K562 (cell line): ENCODE data around the gene OR7A5. TPM values are rescaled to one million over a fixed set of nuclear protein-coding genes. Genes with fewer than 3 reads are reported as not detected.

Source experiments
- ATAC-seq: fragments of 200-7000 bp; cut with Tn5 transposase; 3 replicates; pipeline ENCODE4 v1.9.1; 2020; ENCODE audit warnings: moderate library complexity
- BruUV-seq: library from RNA; stranded (reverse); fragments of 400-500 nt; replicated peaks from 2 replicates; lab custom pipeline; 2021; lab: Mats Ljungman, UMichigan
- CTCF ChIA-PET: fragments of 300-600 bp; formaldehyde crosslinking; extraction: SDS; loops from one replicate; lab custom pipeline; 2021; ENCODE audit warnings: low intra/inter-chr PET ratio; lab: Yijun Ruan, JAX
- POLR2A ChIA-PET: fragments of 300-600, 350-650 bp; sonication (Branson Sonifier 250); formaldehyde crosslinking; extraction: SDS; loops from one replicate; lab custom pipeline; 2021; ENCODE audit warnings: antibody characterized with exemption, inconsistent platforms; lab: Yijun Ruan, JAX
- DNase-seq, 4 experiments: peaks; one replicate each; pipeline versions ENCODE4 v3.0.0 to v3.0.0-alpha.2; 2011 to 2018; ENCODE audit warnings: low spot score in 3 of 4, mixed read lengths in 3 of 4; ENCODE audit errors: extremely low read depth in 1 of 4
- FAIRE-seq: peaks from 2 replicates; lab custom pipeline; 2011; peaks lifted over from hg19 to GRCh38; lab: Jason Lieb, UNC
- H2AFZ ChIP-seq: 2 replicates; pipeline ENCODE4 v1.6.0; 2011; ENCODE audit warnings: low read depth, low read length, control low read depth, inconsistent platforms
- H3K27ac ChIP-seq: fragments of 200-600 bp; 3 replicates; pipeline ENCODE4 v1.8.0; 2011; ENCODE audit warnings: low read depth, mild to moderate bottlenecking, control low read depth, inconsistent platforms, low read length, moderate library complexity, mixed read lengths; ENCODE audit errors: extremely low read depth
- H3K27me3 ChIP-seq, 2 experiments: fragments of 300-600 bp in 1 of 2; 2 replicates in 1 of 2; 3 replicates in 1 of 2; pipeline versions ENCODE4 v1.6.0 to v1.8.0; 2011; ENCODE audit warnings: inconsistent platforms in 2 of 2, low read length in 2 of 2, mild to moderate bottlenecking in 1 of 2, mixed read lengths in 1 of 2, moderate library complexity in 1 of 2; ENCODE audit not compliant: control insufficient read depth in 2 of 2, insufficient read depth in 2 of 2
- H3K36me3 ChIP-seq: fragments of 300-600 bp; 3 replicates; pipeline ENCODE4 v1.8.0; 2011; ENCODE audit warnings: mild to moderate bottlenecking, low read length, inconsistent platforms; ENCODE audit not compliant: control insufficient read depth, insufficient read depth
- H3K4me1 ChIP-seq, 2 experiments: fragments of 200-600 bp in 1 of 2; replicated peaks in 1 of 2; 2 replicates in 1 of 2; 3 replicates in 1 of 2; pipeline versions ENCODE4 v1.5.1 to v1.8.0; 2011; ENCODE audit warnings: inconsistent platforms in 2 of 2, low read length in 2 of 2, mild to moderate bottlenecking in 1 of 2, mixed read lengths in 1 of 2, moderate library complexity in 1 of 2; ENCODE audit not compliant: control insufficient read depth in 2 of 2, insufficient read depth in 2 of 2
- H3K4me2 ChIP-seq: 2 replicates; pipeline ENCODE4 v1.6.1; 2011; ENCODE audit warnings: low read length, control low read depth, inconsistent platforms, mixed read lengths; ENCODE audit not compliant: insufficient read depth
- H3K4me3 ChIP-seq: fragments of 200-600 bp; sonication (generic), shearing (Covaris generic); 2 replicates; pipeline ENCODE4 v1.5.1; 2016; ENCODE audit warnings: control low read depth, inconsistent platforms
- H3K79me2 ChIP-seq: fragments of 200-600 bp; 3 replicates; pipeline ENCODE4 v1.8.0; 2011; ENCODE audit warnings: low read length, inconsistent platforms; ENCODE audit not compliant: control insufficient read depth, insufficient read depth
- H3K9ac ChIP-seq, 2 experiments: 2 replicates each; pipeline versions ENCODE4 v1.6.0 to v1.6.1; 2011; ENCODE audit warnings: low read depth in 2 of 2, low read length in 2 of 2, control low read depth in 1 of 2, inconsistent platforms in 1 of 2, mild to moderate bottlenecking in 1 of 2, mixed read lengths in 1 of 2; ENCODE audit not compliant: insufficient read depth in 1 of 2
- H3K9me1 ChIP-seq: one replicate; pipeline ENCODE4 v1.6.0; 2011; ENCODE audit warnings: inconsistent platforms, mild to moderate bottlenecking, low read length, moderate library complexity; ENCODE audit not compliant: control insufficient read depth, insufficient read depth
- H3K9me3 ChIP-seq: replicated peaks from 2 replicates; pipeline ENCODE4 v1.5.1; 2011; ENCODE audit warnings: low read depth, low read length, inconsistent platforms; ENCODE audit not compliant: control insufficient read depth, insufficient read depth
- H4K20me1 ChIP-seq: replicated peaks from 2 replicates; pipeline ENCODE4 v1.6.1; 2011; ENCODE audit warnings: low read length, inconsistent platforms, mixed read lengths; ENCODE audit not compliant: control insufficient read depth, insufficient read depth
- ARID1B ChIP-seq: fragments of 450-650 bp; IDR thresholded peaks from 2 replicates; pipeline ENCODE4 v1.6.1; 2016; ENCODE audit warnings: antibody characterized with exemption, mild to moderate bottlenecking, inconsistent platforms
- CBFA2T3 ChIP-seq: fragments of 450-650 bp; IDR thresholded peaks from 2 replicates; pipeline ENCODE4 v1.6.1; 2017
- DDX20 ChIP-seq: fragments of 450-650 bp; IDR thresholded peaks from 2 replicates; pipeline ENCODE4 v1.6.1; 2016; ENCODE audit warnings: missing genetic modification characterization, low read depth, mild to moderate bottlenecking, missing compliant biosample characterization, moderate library complexity
- E2F8 ChIP-seq: fragments of 450-650 bp; IDR thresholded peaks from 2 replicates; pipeline ENCODE4 v1.7.1; 2018; ENCODE audit warnings: mild to moderate bottlenecking, low read depth; ENCODE audit not compliant: partially characterized antibody
- EHMT2 ChIP-seq: fragments of 450-650 bp; IDR thresholded peaks from 2 replicates; pipeline ENCODE4 v1.6.1; 2018; ENCODE audit warnings: antibody characterized with exemption
- ESRRB ChIP-seq: fragments of 250-450 bp; sonication (Bioruptor Pico); IDR thresholded peaks from 2 replicates; pipeline ENCODE4 v1.5.0; 2020; ENCODE audit warnings: mild to moderate bottlenecking, moderate library complexity, borderline replicate concordance
- MEF2D ChIP-seq: conservative IDR thresholded peaks from 2 replicates; pipeline ENCODE4 v1.6.1; 2016; ENCODE audit warnings: low read depth, missing genetic modification characterization, missing compliant biosample characterization
- MEIS2 ChIP-seq: fragments of 450-650 bp; IDR thresholded peaks from 2 replicates; pipeline ENCODE4 v1.6.1; 2014; ENCODE audit warnings: mild to moderate bottlenecking; ENCODE audit not compliant: partially characterized antibody
- MITF ChIP-seq: IDR thresholded peaks from 2 replicates; pipeline ENCODE4 v1.6.1; 2014; ENCODE audit warnings: antibody characterized with exemption
- MXD1 ChIP-seq: fragments of 250-450 bp; sonication (Bioruptor Pico); IDR thresholded peaks from 2 replicates; pipeline ENCODE4 v1.8.0; 2021; ENCODE audit warnings: borderline replicate concordance, mild to moderate bottlenecking, moderate library complexity; ENCODE audit not compliant: poor library complexity, severe bottlenecking
- NR3C1 ChIP-seq: sonication (generic); formaldehyde crosslinking; IDR thresholded peaks from 2 replicates; pipeline ENCODE4 v1.8.1; 2022; ENCODE audit warnings: missing genetic modification reagents
- PREB ChIP-seq: sonication (generic); formaldehyde crosslinking; IDR thresholded peaks from 2 replicates; pipeline ENCODE4 v1.8.1; 2023; ENCODE audit warnings: mild to moderate bottlenecking, missing genetic modification reagents
- TEAD4 ChIP-seq, 2 experiments: sonication (generic) in 1 of 2; formaldehyde crosslinking in 1 of 2; IDR thresholded peaks; 2 replicates each; pipeline versions ENCODE4 v1.6.1 to v1.8.0; 2012 to 2022; ENCODE audit warnings: borderline replicate concordance in 1 of 2, inconsistent platforms in 1 of 2, low read length in 1 of 2, mild to moderate bottlenecking in 1 of 2, missing genetic modification reagents in 1 of 2
- ZFX ChIP-seq: sonication (generic); formaldehyde crosslinking; IDR thresholded peaks from 2 replicates; pipeline ENCODE4 v1.8.0; 2022; ENCODE audit warnings: mild to moderate bottlenecking, missing genetic modification reagents, moderate library complexity
- ZNF124 ChIP-seq: sonication (generic); formaldehyde crosslinking; IDR thresholded peaks from 2 replicates; pipeline ENCODE4 v1.8.1; 2022; ENCODE audit warnings: missing genetic modification reagents
- ZNF311 ChIP-seq: fragments of 250-450 bp; sonication (Bioruptor Pico); IDR thresholded peaks from 2 replicates; pipeline ENCODE4 v1.4.0; 2020; ENCODE audit warnings: mild to moderate bottlenecking, moderate library complexity
- ZNF324 ChIP-seq: fragments of 250-450 bp; sonication (Bioruptor Pico); IDR thresholded peaks from 2 replicates; pipeline ENCODE4 v1.4.0; 2020; ENCODE audit warnings: mild to moderate bottlenecking
- ZNF507 ChIP-seq: conservative IDR thresholded peaks from 2 replicates; pipeline ENCODE4 v1.6.1; 2017; ENCODE audit warnings: missing genetic modification characterization, missing compliant biosample characterization
- ZNF668 ChIP-seq: fragments of 250-450 bp; sonication (Bioruptor Pico); IDR thresholded peaks from 2 replicates; pipeline ENCODE4 v1.8.0; 2022; ENCODE audit warnings: mild to moderate bottlenecking, inconsistent platforms
- WGBS: fragments of 100-300 bp; shearing (Covaris generic); methylation state at CpG from one replicate; pipeline ENCODE4 v1.1.6; 2016; ENCODE audit warnings: low coverage, mixed read lengths; ENCODE audit not compliant: insufficient coverage; ENCODE audit errors: missing lambda C conversion rate; 5-methylcytosine and 5-hydroxymethylcytosine counted together
- in situ Hi-C: fragments of 300-500 bp; cut with MboI; formaldehyde crosslinking; loops from 4 replicates; pipeline ENCODE4 v1.15.0; 2018; ENCODE audit warnings: inconsistent platforms, mixed read lengths
- intact Hi-C: fragments of 100-400 bp; cut with micrococcal nuclease; formaldehyde crosslinking; loops from 2 replicates; pipeline ENCODE4 v1.14.2; 2022
- polyA plus RNA-seq, 8 experiments: library from polyadenylated mRNA; depleted of rRNA in 4 of 8; stranded (reverse) in 5 of 8; unstranded in 3 of 8; fragments of >200 nt; fragmentation: Nextera tagmentation in 2 of 8; fragmentation: Illumina TruSeq in 1 of 8; extraction: Ambion mirVana in 2 of 8; extraction: Trizol in 1 of 8; gene quantifications; 2 replicates each; pipeline versions ENCODE4 v1.2.1 to v1.2.3, GENCODE V29; 2011 to 2014; ENCODE audit warnings: inconsistent platforms in 1 of 8, missing spikeins in 1 of 8
- total RNA-seq, 7 experiments: library from RNA; depleted of rRNA in 6 of 7; stranded (reverse); fragments of >200 nt in 6 of 7; fragmentation: Illumina TruSeq in 2 of 7; extraction: Trizol in 2 of 7; gene quantifications; 2 replicates each; pipeline versions ENCODE4 v1.2.1 to v1.2.3, GENCODE V29; 2011 to 2021; ENCODE audit warnings: low replicate concordance in 1 of 7

The OR7A5 gene
- total and polyA plus RNA-seq, 9 of the 15 experiments (the other 6 are each of a cell fraction or from before 2014, with no cell fraction given): not detected

- no peak overlapping the region for H3K27ac ChIP-seq
- H3K9me1 ChIP-seq: no peaks in the 10 kb centered on the region
- under 1% methylated on average over 8 of the region's 8 CpGs for WGBS
- no peaks in the 10 kb centered on the region for H3K79me2 ChIP-seq
- BruUV-seq: no TSS peak
- FAIRE-seq (no peak), DNase-seq (no peak), ATAC-seq (no peak)
- H3K4me2 ChIP-seq: no peak overlapping the region
- no peaks in the 10 kb centered on the region for H3K36me3 ChIP-seq
- H3K9me3 ChIP-seq: no peaks in the 10 kb centered on the region
- peaks cover 6 to 13% of the 10 kb centered on the region in 2 experiments; a peak in 2 of 5 replicates for H3K27me3 ChIP-seq
- ChIA-PET CTCF (no interaction called here), POLR2A (no interaction called here)
- no peak overlapping the region for H3K9ac ChIP-seq
- no peak overlapping the region for H2AFZ ChIP-seq
- intact Hi-C loops: no loop called here
- H4K20me1 ChIP-seq: no peaks in the 10 kb centered on the region
- in situ Hi-C loops: no loop called here
- H3K4me3 ChIP-seq: no peak overlapping the region
- H3K4me1 ChIP-seq: peaks cover 3 to 6% of the 10 kb centered on the region in 2 experiments; a peak in 2 of 5 replicates
- TF ChIP-seq MITF (no peak), ZNF324 (CRISPR knock-in tag) (no peak), ZNF124 (CRISPR knock-in tag) (no peak), ZNF507 (tag) (no peak), ZNF668 (CRISPR knock-in tag) (no peak), NR3C1 (CRISPR knock-in tag) (no peak), E2F8 (no peak), TEAD4 (IDR thresholded peaks at IDR 0.05; ENCODE audit: low read length) (peak; percentile 66; the same call in 1 of the 2 replicates), TEAD4 (CRISPR knock-in tag; IDR thresholded peaks at IDR 0.05; ENCODE audit: borderline replicate concordance) (no peak), EHMT2 (no peak), ZFX (CRISPR knock-in tag) (no peak), PREB (CRISPR knock-in tag) (no peak), MEIS2 (peak; percentile 45), MEF2D (tag) (no peak), ZNF311 (no peak), CBFA2T3 (peak; percentile 37), ARID1B (peak; percentile 45; the same call in 1 of the 2 replicates), ESRRB (CRISPR knock-in tag) (no peak), MXD1 (no peak), DDX20 (tag) (no peak)
These were observed 16.4 kb downstream of the OR7A5 start for GRCh38 chr19:14818588-14818987.
